ENCODE data around the gene NBPF8. TPM values are rescaled to one million over a fixed set of nuclear protein-coding genes. Genes with fewer than 3 reads are reported as not detected.
"Not testable (repeated sequence)": the region's sequence is repeated elsewhere in the genome, so short reads cannot be mapped to it uniquely, and the experiment has no call there.

The NBPF8 gene
- total and polyA plus RNA-seq, 2 of the 8 experiments (the other 6 are each of a cell fraction or from before 2014, with no cell fraction given): 1.5 TPM

DNA sequence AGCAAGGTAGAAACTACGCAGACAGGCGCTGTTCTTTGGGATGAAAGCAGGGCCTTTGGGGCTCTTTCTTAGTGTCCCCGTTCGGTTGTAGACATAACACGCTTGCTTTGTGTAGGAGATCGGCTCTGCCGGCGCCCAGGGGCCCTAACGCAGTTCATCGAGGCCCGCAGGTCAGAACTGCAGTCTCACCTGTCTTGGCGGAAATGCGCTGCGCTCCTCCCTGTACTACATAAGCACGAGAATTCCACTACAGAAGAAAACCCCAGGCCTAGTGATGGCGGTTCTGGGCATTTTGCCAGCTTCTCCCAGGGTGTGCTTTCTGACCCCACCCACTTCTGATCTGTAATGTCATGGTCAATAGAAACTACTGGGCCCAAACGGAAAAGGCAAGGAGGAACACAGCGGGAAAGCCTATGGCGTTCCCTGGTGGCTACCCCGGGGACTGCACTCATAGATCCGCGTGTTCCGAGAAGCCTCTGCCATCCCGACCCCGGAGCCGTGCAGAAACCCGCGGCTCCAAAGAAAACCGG, 26.2 kb upstream of the NBPF8 start:
- H3K79me1 ChIP-seq (ENCODE audit: low read depth, low read length); FAIRE-seq; H3K4me1 ChIP-seq (replicated peaks in 1 of 4; ENCODE audit: control insufficient read depth in 3 of 4, insufficient read depth in 4 of 4, low read length in 3 of 4); H3K27me3 ChIP-seq (replicated peaks in 1 of 4; ENCODE audit: control insufficient read depth in 3 of 4, extremely low read depth in 1 of 4, insufficient read depth in 3 of 4, low read length in 3 of 4); H3K9ac ChIP-seq (replicated peaks in 1 of 4; ENCODE audit: extremely low read depth in 1 of 4, low read depth in 3 of 4, low read length in 3 of 4); H3K23me2 ChIP-seq (ENCODE audit: low read depth, low read length); H3K79me2 ChIP-seq (ENCODE audit: control insufficient read depth in 1 of 2, insufficient read depth in 2 of 2, low read length in 2 of 2); POLR2A ChIA-PET (ENCODE audit: partially characterized antibody); H3K9me3 ChIP-seq (ENCODE audit: insufficient read depth in 2 of 2, low read depth in 1 of 2, low read length in 1 of 2); H4K20me1 ChIP-seq (replicated peaks in 1 of 2; ENCODE audit: control insufficient read depth in 1 of 2, insufficient read depth in 2 of 2, low read length in 2 of 2); H3K36me3 ChIP-seq (ENCODE audit: control insufficient read depth in 2 of 4, insufficient read depth in 4 of 4, low read length in 3 of 4); H3K4me3 ChIP-seq (ENCODE audit: extremely low read depth in 1 of 4, insufficient read depth in 2 of 4, low read depth in 3 of 4, low read length in 4 of 4); H2BK120ac ChIP-seq (replicated peaks; ENCODE audit: low read depth, low read length); H2AFZ ChIP-seq (ENCODE audit: low read length); H3K14ac ChIP-seq (ENCODE audit: insufficient read length); H3K56ac ChIP-seq (replicated peaks; ENCODE audit: insufficient read length, low read depth, low read length); H3K27ac ChIP-seq (ENCODE audit: low read depth, low read length); H4K8ac ChIP-seq (ENCODE audit: extremely low read depth, insufficient read depth, low read length); H3K4ac ChIP-seq (replicated peaks; ENCODE audit: insufficient read length, low read depth, low read length); H3K4me2 ChIP-seq (ENCODE audit: insufficient read depth in 1 of 2, low read depth in 2 of 2, low read length in 2 of 2); H2BK5ac ChIP-seq (ENCODE audit: low read depth, low read length); CTCF ChIA-PET (ENCODE audit: partially characterized antibody); H2BK20ac ChIP-seq (ENCODE audit: low read length); H3K18ac ChIP-seq (ENCODE audit: extremely low read depth, low read length); H3K23ac ChIP-seq (ENCODE audit: insufficient read length); H4K5ac ChIP-seq (ENCODE audit: insufficient read length, low read depth, low read length); H2BK15ac ChIP-seq (ENCODE audit: low read length); H2AK5ac ChIP-seq (ENCODE audit: low read depth, low read length); DNase-seq (ENCODE audit: low read depth in 1 of 2, low spot score in 2 of 2); H2BK12ac ChIP-seq (ENCODE audit: low read depth, low read length); H4K91ac ChIP-seq (replicated peaks; ENCODE audit: insufficient read length, low read length): not testable (repeated sequence)
- TF ChIP-seq RAD21 (IDR thresholded peaks at IDR 0.05 in 1 of 2, conservative IDR thresholded peaks at IDR 0.05 in 1 of 2; ENCODE audit: low read depth in 2 of 2, low read length in 2 of 2): peak; percentile 17 to 23; a peak in 1 of 4 replicates
- WGBS, 2 experiments (ENCODE audit: extremely low coverage in 1 of 2, insufficient coverage in 1 of 2, insufficient read length in 1 of 2, insufficient replicate concordance in 2 of 2, low coverage in 1 of 2, low lambda C conversion rate in 2 of 2, missing lambda C conversion rate in 1 of 2): 0% methylated on average over 11 of the region's 29 CpGs; no CpG with 5 or more reads in 1 of the 2 experiments

GRCh38 chr1:120391365-120391764, 23.5 kb upstream of the NBPF8 start:
- H3K79me1 ChIP-seq (ENCODE audit: low read depth, low read length); H3K23ac ChIP-seq (ENCODE audit: insufficient read length); H4K91ac ChIP-seq (replicated peaks; ENCODE audit: insufficient read length, low read length); H2BK120ac ChIP-seq (replicated peaks; ENCODE audit: low read depth, low read length); H2BK15ac ChIP-seq (ENCODE audit: low read length); H4K8ac ChIP-seq (ENCODE audit: extremely low read depth, insufficient read depth, low read length); H3K56ac ChIP-seq (replicated peaks; ENCODE audit: insufficient read length, low read depth, low read length); H2AK5ac ChIP-seq (ENCODE audit: low read depth, low read length); H2BK5ac ChIP-seq (ENCODE audit: low read depth, low read length); H3K27ac ChIP-seq (ENCODE audit: low read depth, low read length); FAIRE-seq; CTCF ChIA-PET (ENCODE audit: partially characterized antibody); H3K4me1 ChIP-seq (replicated peaks in 1 of 4; ENCODE audit: control insufficient read depth in 3 of 4, insufficient read depth in 4 of 4, low read length in 3 of 4); H3K79me2 ChIP-seq (ENCODE audit: control insufficient read depth in 1 of 2, insufficient read depth in 2 of 2, low read length in 2 of 2); H3K23me2 ChIP-seq (ENCODE audit: low read depth, low read length); H3K9me3 ChIP-seq (ENCODE audit: insufficient read depth in 2 of 2, low read depth in 1 of 2, low read length in 1 of 2); H4K20me1 ChIP-seq (replicated peaks in 1 of 2; ENCODE audit: control insufficient read depth in 1 of 2, insufficient read depth in 2 of 2, low read length in 2 of 2); H3K4ac ChIP-seq (replicated peaks; ENCODE audit: insufficient read length, low read depth, low read length); H3K9ac ChIP-seq (replicated peaks in 1 of 4; ENCODE audit: extremely low read depth in 1 of 4, low read depth in 3 of 4, low read length in 3 of 4); H4K5ac ChIP-seq (ENCODE audit: insufficient read length, low read depth, low read length); H2BK20ac ChIP-seq (ENCODE audit: low read length); H3K18ac ChIP-seq (ENCODE audit: extremely low read depth, low read length); H3K4me2 ChIP-seq (ENCODE audit: insufficient read depth in 1 of 2, low read depth in 2 of 2, low read length in 2 of 2); POLR2A ChIA-PET (ENCODE audit: partially characterized antibody); DNase-seq (ENCODE audit: low read depth in 1 of 2, low spot score in 2 of 2); H3K14ac ChIP-seq (ENCODE audit: insufficient read length); H2BK12ac ChIP-seq (ENCODE audit: low read depth, low read length); H2AFZ ChIP-seq (ENCODE audit: low read length); H3K27me3 ChIP-seq (replicated peaks in 1 of 4; ENCODE audit: control insufficient read depth in 3 of 4, extremely low read depth in 1 of 4, insufficient read depth in 3 of 4, low read length in 3 of 4); H3K36me3 ChIP-seq (ENCODE audit: control insufficient read depth in 2 of 4, insufficient read depth in 4 of 4, low read length in 3 of 4); H3K4me3 ChIP-seq (ENCODE audit: extremely low read depth in 1 of 4, insufficient read depth in 2 of 4, low read depth in 3 of 4, low read length in 4 of 4): not testable (repeated sequence)
- WGBS, 2 experiments (ENCODE audit: extremely low coverage in 1 of 2, insufficient coverage in 1 of 2, insufficient read length in 1 of 2, insufficient replicate concordance in 2 of 2, low coverage in 1 of 2, low lambda C conversion rate in 2 of 2, missing lambda C conversion rate in 1 of 2): 82% methylated on average over 4 of the region's 4 CpGs; no CpG with 5 or more reads in 1 of the 2 experiments

Measured in H1 (cell line).